PC-3 (cell line): ENCODE results near the gene SLC35E3.

ENCODE experiments used
- EZH2 ChIP-seq: fragments of 300-600 bp; sonication (generic); IDR thresholded peaks from one replicate; pipeline ENCODE4 v1.6.1; 2017; ENCODE audit warnings: antibody characterized with exemption, mild to moderate bottlenecking, low read length; ENCODE audit not compliant: unreplicated experiment
- EZH2phosphoT487 ChIP-seq: fragments of 300-600 bp; sonication (generic); IDR thresholded peaks from 2 replicates; pipeline ENCODE4 v1.6.1; 2018; ENCODE audit warnings: mild to moderate bottlenecking, antibody characterized with exemption, low read length, borderline replicate concordance
- TF ChIP-seq, protein P1 (sequence below): fragments of 300-600 bp; sonication (generic); conservative IDR thresholded peaks from 2 replicates; pipeline ENCODE4 v1.5.1; 2017; ENCODE audit warnings: antibody characterized with exemption, low read depth, mild to moderate bottlenecking, low read length

DNA sequence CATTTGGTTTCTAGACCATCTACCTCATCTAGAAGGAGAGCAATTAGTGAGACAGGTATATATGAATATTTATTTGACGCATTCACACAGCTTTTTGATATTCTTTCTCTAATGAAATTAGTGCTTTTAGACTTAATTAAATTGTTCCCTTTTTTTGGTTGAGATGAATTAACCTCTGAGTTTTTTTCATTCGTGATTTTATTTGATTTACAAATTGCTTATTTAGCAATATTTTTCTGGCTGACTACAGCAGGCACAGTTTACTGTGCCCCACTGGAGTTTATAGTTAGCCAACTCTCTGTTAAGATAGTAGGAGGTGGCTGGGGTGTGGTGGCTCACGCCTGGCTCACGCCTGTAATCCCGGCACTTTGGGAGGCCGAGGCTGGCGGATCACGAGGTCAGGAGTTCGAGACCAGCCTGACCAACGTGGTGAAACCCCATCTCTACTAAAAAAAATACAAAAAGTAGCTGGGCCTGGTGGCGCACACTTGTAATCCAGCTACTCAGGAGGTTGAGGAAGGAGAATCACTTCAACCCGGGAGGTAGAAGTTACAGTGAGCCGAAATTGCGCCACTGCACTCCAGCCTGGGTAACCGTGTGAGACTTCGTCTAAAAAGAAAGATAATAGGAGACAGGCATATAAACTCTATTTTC lies 78.7 kb downstream of the SLC35E3 start:
- TF ChIP-seq, protein P1, sequence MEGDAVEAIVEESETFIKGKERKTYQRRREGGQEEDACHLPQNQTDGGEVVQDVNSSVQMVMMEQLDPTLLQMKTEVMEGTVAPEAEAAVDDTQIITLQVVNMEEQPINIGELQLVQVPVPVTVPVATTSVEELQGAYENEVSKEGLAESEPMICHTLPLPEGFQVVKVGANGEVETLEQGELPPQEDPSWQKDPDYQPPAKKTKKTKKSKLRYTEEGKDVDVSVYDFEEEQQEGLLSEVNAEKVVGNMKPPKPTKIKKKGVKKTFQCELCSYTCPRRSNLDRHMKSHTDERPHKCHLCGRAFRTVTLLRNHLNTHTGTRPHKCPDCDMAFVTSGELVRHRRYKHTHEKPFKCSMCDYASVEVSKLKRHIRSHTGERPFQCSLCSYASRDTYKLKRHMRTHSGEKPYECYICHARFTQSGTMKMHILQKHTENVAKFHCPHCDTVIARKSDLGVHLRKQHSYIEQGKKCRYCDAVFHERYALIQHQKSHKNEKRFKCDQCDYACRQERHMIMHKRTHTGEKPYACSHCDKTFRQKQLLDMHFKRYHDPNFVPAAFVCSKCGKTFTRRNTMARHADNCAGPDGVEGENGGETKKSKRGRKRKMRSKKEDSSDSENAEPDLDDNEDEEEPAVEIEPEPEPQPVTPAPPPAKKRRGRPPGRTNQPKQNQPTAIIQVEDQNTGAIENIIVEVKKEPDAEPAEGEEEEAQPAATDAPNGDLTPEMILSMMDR: no peak
- no peak for TF ChIP-seq EZH2
- TF ChIP-seq EZH2phosphoT487: no peak
